Skeletal muscle tissue (tissue), 4 donors: Measurements from ENCODE around the gene SEMA5A. TPM values are rescaled to one million over a fixed set of nuclear protein-coding genes. Genes with fewer than 3 reads are reported as not detected.

Experiments
- H3K27ac ChIP-seq: one replicate; pipeline ENCODE4 v1.7.0; 2013; ENCODE audit warnings: mild to moderate bottlenecking, low read depth, low read length, inconsistent platforms
- H3K27me3 ChIP-seq, 3 donors: one replicate each; pipeline ENCODE4 v1.7.0; 2013; ENCODE audit warnings: low read length in 3 of 3; ENCODE audit not compliant: control insufficient read depth in 3 of 3, insufficient read depth in 3 of 3
- H3K36me3 ChIP-seq, 3 donors: one replicate each; pipeline ENCODE4 v1.7.0; 2013; ENCODE audit warnings: low read length in 3 of 3; ENCODE audit not compliant: control insufficient read depth in 3 of 3, insufficient read depth in 3 of 3
- H3K4me1 ChIP-seq, 3 donors: one replicate each; pipeline ENCODE4 v1.7.0; 2013; ENCODE audit warnings: low read length in 3 of 3, mild to moderate bottlenecking in 3 of 3; ENCODE audit not compliant: control insufficient read depth in 3 of 3, insufficient read depth in 3 of 3
- H3K4me3 ChIP-seq, 3 donors: one replicate each; pipeline ENCODE4 v1.7.0; 2013; ENCODE audit warnings: low read length in 3 of 3
- H3K9ac ChIP-seq, 3 donors: one replicate each; pipeline ENCODE4 v1.7.0; 2013; ENCODE audit warnings: low read length in 3 of 3, mild to moderate bottlenecking in 3 of 3, moderate library complexity in 2 of 3, low read depth in 1 of 3
- H3K9me3 ChIP-seq, 3 donors: one replicate each; pipeline ENCODE4 v1.7.0; 2013; ENCODE audit warnings: low read length in 3 of 3; ENCODE audit not compliant: control insufficient read depth in 3 of 3
- total RNA-seq: library from RNA; depleted of rRNA; stranded (reverse); fragments of >200 nt; gene quantifications from one replicate; pipeline ENCODE4 v1.2.3, GENCODE V29; 2014
- donor health status: Osteomylitis.

SEMA5A gene
- total RNA-seq, 1 donor from 2014 or later: 25.1 TPM

DNA sequence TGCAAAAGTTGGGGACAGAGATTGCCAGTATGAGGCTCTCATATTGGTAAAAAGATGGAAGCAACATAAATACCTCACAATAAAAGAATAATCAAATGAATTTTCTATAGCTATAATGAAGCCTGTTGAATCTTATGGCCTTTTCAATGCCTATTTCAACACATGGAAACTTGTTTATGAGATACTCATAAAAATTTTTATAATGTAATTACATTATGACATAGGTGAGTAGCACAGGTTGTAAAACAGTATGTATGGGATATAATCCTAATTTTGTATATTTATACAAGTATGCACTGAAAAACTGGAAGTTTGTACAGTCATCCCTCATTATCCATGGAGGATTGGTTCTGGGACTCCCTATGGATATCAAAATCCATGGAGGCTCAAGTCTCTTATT is 21.2 kb upstream of the SEMA5A start:
- no peaks in the 10 kb centered on the region for H3K9me3 ChIP-seq
- no peak overlapping the region for H3K4me3 ChIP-seq
- no peak overlapping the region for H3K27ac ChIP-seq
- no peaks in the 10 kb centered on the region for H3K27me3 ChIP-seq
- H3K36me3 ChIP-seq: no peaks in the 10 kb centered on the region
- no peaks in the 10 kb centered on the region for H3K4me1 ChIP-seq
- no peak overlapping the region for H3K9ac ChIP-seq

DNA sequence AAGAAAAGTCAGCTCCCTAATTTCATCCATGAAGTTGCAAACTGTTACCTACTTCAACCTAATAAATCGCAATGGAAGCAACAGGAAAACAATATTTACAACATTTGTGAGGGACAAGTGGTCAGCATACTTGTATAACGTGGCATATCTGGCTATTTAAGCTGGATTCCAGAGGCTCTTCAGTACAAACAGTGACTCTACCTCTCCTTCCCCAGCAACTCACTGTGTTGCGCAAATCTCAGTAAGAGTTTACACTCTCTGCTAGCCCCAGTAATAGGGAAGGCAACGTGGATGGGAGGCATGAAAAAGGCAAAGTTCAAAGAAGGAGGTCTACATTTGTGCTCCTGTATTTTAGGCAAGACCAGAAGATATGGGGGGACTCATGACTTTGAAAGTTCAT is 18.9 kb upstream of the SEMA5A start:
- H3K9ac ChIP-seq: no peak overlapping the region
- H3K36me3 ChIP-seq: no peaks in the 10 kb centered on the region
- H3K27ac ChIP-seq: no peak overlapping the region
- no peaks in the 10 kb centered on the region for H3K9me3 ChIP-seq
- H3K27me3 ChIP-seq: no peaks in the 10 kb centered on the region
- H3K4me1 ChIP-seq: no peaks in the 10 kb centered on the region
- H3K4me3 ChIP-seq: no peak overlapping the region

DNA sequence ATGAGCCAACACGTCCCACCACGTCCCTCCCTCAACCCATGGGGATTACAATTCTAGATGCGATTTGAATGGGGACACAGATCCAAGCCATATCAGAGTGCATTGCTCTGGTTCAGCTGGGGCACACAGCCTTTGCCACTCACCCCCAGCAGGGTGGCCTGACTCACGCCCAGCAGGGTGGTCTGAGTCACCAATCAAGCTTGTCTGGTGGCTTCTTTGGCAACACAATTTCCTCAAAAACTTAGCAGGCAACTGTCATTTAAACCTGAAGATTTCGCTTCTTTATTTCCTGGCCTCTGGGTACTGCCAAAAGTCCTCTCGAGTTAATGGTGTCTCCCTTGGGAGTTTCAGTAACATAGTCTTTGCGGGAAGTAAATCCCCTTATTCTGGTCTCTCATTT is 16.3 kb upstream of the SEMA5A start:
- Histone ChIP-seq H3K9me3 (no peaks in the 10 kb centered on the region), H3K4me1 (no peaks in the 10 kb centered on the region), H3K27me3 (no peaks in the 10 kb centered on the region), H3K4me3 (no peak overlapping the region), H3K27ac (no peak overlapping the region), H3K9ac (no peak overlapping the region), H3K36me3 (no peaks in the 10 kb centered on the region)

DNA sequence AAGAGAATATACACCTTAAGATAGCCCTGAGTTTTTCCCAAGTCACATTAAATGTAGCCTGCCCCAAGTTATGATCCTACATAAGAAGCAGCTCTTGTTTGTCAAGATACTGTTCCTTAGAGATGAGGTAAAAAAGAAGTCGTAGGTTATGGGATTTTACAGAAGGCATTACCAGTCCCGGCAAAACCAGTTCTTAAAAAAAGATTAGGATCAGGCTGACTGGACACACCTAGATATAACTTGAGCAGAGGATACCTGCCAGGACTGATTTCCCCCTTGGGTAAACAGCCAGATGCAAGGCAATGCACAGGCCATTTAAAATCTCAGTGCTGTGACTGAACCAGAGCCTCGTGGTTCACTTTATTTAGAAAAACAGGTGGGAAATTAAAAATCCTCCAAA is 14.1 kb upstream of the SEMA5A start:
- H3K9ac ChIP-seq: no peak overlapping the region
- no peaks in the 10 kb centered on the region for H3K27me3 ChIP-seq
- no peaks in the 10 kb centered on the region for H3K36me3 ChIP-seq
- H3K27ac ChIP-seq: no peak overlapping the region
- no peaks in the 10 kb centered on the region for H3K9me3 ChIP-seq
- H3K4me1 ChIP-seq: no peaks in the 10 kb centered on the region
- no peak overlapping the region for H3K4me3 ChIP-seq

DNA sequence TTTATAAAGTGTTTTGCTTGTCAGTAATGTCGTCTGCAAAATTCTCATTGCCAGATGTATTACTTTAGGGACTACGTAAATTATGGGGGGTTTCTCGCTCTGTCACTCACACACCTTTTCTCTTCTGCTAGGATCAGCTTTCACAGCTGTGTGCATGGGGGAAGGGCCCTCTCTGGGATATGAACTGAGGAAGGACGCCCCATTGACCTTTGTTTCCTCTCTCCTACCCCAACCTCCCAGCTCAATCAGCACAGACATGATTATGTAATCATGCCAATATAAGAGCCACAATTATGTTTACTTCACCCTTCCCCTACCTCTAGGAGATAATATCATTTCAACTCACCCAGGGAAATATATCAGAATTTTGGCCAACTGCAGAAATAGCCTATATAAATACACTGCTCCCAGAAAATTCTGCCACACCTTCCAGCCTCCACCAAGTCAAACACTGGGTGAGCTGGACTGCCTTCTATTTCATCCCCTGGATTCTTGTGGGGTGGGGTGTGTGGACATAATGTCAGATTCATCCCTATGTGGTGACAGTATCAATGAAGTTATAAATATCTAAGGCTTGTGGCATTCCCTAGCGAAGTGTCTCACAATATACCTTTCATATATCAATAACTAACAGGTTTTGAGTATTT is 12.6 kb upstream of the SEMA5A start:
- H3K4me3 ChIP-seq: no peak overlapping the region
- H3K27me3 ChIP-seq: no peaks in the 10 kb centered on the region

DNA sequence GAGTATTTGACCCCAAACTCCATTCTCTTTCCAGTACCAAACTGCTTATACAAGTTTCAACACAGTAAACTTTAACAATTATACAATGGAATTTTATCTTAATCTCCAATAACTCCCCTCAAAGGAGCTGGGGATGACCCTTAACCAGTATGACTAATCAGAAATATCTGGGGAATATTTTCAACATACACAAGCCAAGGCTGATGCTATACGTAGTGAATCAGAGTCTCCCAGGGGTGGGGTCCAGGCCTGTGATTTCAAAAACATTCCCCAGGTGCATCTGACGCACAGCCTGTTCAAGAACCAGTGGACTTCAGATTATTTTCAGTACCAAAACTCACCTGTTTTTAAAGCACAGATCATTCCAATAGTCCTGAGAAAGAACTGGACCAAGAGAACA is 11.8 kb upstream of the SEMA5A start:
- H3K36me3 ChIP-seq: no peaks in the 10 kb centered on the region
- no peak overlapping the region for H3K4me3 ChIP-seq
- H3K4me1 ChIP-seq: no peaks in the 10 kb centered on the region
- H3K27me3 ChIP-seq: no peaks in the 10 kb centered on the region
- H3K9ac ChIP-seq: no peak overlapping the region
- H3K27ac ChIP-seq: no peak overlapping the region
- H3K9me3 ChIP-seq: no peaks in the 10 kb centered on the region

More for the DNA sequence above, 12.6 kb upstream of the SEMA5A start:
- H3K9me3 ChIP-seq: no peaks in the 10 kb centered on the region
- no peaks in the 10 kb centered on the region for H3K4me1 ChIP-seq
- no peaks in the 10 kb centered on the region for H3K36me3 ChIP-seq
- no peak overlapping the region for H3K9ac ChIP-seq
- no peak overlapping the region for H3K27ac ChIP-seq

DNA sequence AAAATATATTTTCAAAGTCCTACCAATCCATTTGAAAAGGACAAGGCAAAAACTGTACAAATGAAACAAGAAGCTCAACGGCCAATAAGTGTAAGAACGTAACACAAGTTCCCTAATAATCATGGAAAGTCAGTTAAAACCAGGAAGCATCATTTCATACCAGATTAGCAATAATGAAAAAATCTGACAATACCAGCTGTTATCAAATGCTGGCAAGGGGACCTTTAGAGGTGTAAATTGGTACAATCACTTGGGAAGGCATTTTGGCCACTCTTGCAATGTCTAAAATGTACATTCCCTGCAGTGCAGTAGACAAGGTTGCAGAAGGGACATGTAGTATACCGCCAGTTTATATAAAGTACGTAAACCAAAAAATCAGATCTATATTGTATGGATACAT is 10.1 kb upstream of the SEMA5A start:
- Histone ChIP-seq H3K27ac (no peak overlapping the region), H3K4me1 (no peaks in the 10 kb centered on the region), H3K9ac (no peak overlapping the region), H3K36me3 (no peaks in the 10 kb centered on the region), H3K9me3 (no peaks in the 10 kb centered on the region), H3K27me3 (no peaks in the 10 kb centered on the region), H3K4me3 (no peak overlapping the region)

DNA sequence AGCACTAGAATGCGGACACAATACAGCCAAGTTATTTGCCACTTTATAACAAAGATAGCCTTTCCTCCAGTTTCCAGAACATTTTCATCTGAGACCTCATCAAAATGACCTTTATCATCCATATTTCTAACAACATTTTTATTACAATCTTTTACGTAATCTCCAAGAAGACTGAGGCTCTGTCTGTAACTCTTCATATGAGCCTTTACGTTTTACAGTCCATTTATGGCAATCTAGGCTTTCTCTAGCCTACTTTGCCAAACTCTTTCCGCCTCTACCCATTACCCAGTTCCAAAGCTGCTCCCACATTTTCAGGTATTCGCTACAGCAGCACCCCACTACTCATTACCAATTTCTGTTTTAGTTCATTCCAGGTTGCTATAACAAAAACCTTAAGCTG is 8.2 kb upstream of the SEMA5A start:
- no peaks in the 10 kb centered on the region for H3K4me1 ChIP-seq
- H3K36me3 ChIP-seq: no peaks in the 10 kb centered on the region
- no peaks in the 10 kb centered on the region for H3K27me3 ChIP-seq
- no peak overlapping the region for H3K4me3 ChIP-seq
- H3K9me3 ChIP-seq: no peaks in the 10 kb centered on the region
- H3K9ac ChIP-seq: no peak overlapping the region
- H3K27ac ChIP-seq: no peak overlapping the region

DNA sequence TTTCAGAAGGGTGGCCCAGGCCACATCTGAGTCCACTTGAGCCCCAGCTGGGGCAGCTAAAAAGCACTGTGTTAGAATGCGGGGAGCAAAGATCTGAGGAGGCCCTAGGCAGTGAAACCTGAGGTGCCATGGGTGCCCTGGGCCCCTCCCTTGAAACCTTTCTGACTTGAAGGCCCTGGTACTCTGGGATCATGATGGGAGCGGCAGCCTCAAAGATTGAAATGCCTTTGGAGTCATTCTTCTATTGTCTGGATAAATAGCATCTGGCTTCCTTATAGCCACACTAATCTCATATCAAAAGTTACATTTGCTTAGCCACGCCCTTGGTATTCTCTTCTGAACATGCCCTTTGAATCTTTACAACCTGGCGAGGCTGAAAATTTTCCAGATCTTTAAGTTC is 7.7 kb upstream of the SEMA5A start:
- Histone ChIP-seq H3K4me3 (no peak overlapping the region), H3K36me3 (no peaks in the 10 kb centered on the region), H3K27me3 (no peaks in the 10 kb centered on the region), H3K9ac (no peak overlapping the region), H3K4me1 (no peaks in the 10 kb centered on the region), H3K9me3 (no peaks in the 10 kb centered on the region), H3K27ac (no peak overlapping the region)

DNA sequence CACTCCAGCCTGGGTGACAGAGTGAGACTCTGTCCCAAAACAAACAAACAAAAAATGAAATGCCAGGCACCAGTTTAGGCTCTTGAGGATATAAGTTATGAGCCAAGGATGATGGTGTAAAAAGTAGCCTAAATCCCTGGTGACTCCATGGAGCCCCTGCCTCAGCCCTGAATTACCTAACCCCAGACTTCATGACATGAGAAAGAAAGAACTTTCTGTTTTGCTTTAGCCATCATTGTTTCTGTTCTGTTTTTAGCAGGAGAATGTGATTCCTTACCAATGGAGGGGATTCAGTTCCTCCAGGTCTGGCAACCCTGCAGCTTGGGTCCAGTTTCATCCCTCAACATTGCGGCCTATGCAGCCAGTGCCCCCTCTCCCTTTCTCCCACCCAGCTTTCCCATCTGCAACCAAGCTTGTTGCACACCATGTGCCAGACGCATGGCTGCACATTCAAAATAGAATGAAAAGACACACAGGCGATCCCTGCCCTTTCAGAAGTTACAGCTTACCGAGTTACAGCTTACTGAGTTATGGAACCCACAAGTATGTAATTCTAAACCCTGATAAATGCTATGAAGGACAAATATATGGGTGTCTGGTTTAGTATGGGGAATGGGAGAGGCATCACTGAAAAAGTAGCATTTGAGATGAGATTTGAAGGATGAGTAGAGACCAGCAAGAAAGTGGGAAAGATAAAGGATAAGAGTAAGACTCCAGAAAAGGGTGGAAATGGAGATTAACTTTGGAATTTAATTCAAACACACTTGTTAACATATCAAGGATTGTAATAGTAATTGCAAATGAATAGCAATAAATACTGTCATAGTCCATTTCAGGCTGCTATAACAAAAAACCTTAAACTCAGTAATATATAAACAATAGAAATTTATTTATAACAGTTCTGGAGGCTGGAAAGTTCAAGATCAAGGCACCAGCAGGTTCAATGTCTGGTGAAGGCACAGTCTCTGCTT is 6.0 kb upstream of the SEMA5A start:
- H3K9ac ChIP-seq: no peak overlapping the region
- no peaks in the 10 kb centered on the region for H3K27me3 ChIP-seq
- no peak overlapping the region for H3K27ac ChIP-seq
- no peak overlapping the region for H3K4me3 ChIP-seq
- H3K4me1 ChIP-seq: peaks cover 3 to 4% (median 4%) of the 10 kb centered on the region in 3 donors
- H3K36me3 ChIP-seq: no peaks in the 10 kb centered on the region
- H3K9me3 ChIP-seq: no peaks in the 10 kb centered on the region
